HepG2 (cell line): Measurements from ENCODE around the gene HDAC3. TPM values are rescaled to one million over a fixed set of nuclear protein-coding genes. Genes with fewer than 3 reads are reported as not detected.

Experiments
- ATF7 ChIP-seq, 2 experiments: fragments of 450-650 bp in 1 of 2; sonication (generic) in 1 of 2; formaldehyde crosslinking in 1 of 2; IDR thresholded peaks; 2 replicates each; pipeline versions ENCODE4 v1.4.0 to v1.6.1; 2016 to 2020; ENCODE audit warnings: antibody characterized with exemption in 1 of 2, mild to moderate bottlenecking in 1 of 2, missing genetic modification reagents in 1 of 2
- CSRNP1 ChIP-seq: sonication (generic); formaldehyde crosslinking; IDR thresholded peaks from 2 replicates; pipeline ENCODE4 v1.8.1; 2023; ENCODE audit warnings: mild to moderate bottlenecking, missing genetic modification reagents
- FOSL1 ChIP-seq: sonication (generic); formaldehyde crosslinking; IDR thresholded peaks from 2 replicates; pipeline ENCODE4 v1.9.0; 2021; ENCODE audit warnings: missing genetic modification reagents, borderline replicate concordance
- FUBP1 ChIP-seq: sonication (generic); formaldehyde crosslinking; IDR thresholded peaks from 2 replicates; pipeline ENCODE4 v1.5.1; 2020; ENCODE audit warnings: missing genetic modification reagents, mild to moderate bottlenecking, borderline replicate concordance
- GABPB1 ChIP-seq: IDR thresholded peaks from 2 replicates; pipeline ENCODE4 v1.6.1; 2016; ENCODE audit warnings: mild to moderate bottlenecking, missing genetic modification reagents, moderate library complexity, missing compliant biosample characterization
- HHEX ChIP-seq: IDR thresholded peaks from 2 replicates; pipeline ENCODE4 v1.6.1; 2016; ENCODE audit warnings: control low read depth
- KDM4B ChIP-seq: sonication (generic); formaldehyde crosslinking; IDR thresholded peaks from 2 replicates; pipeline ENCODE4 v1.4.0; 2020; ENCODE audit warnings: missing genetic modification reagents
- KLF11 ChIP-seq: IDR thresholded peaks from 2 replicates; pipeline ENCODE4 v1.6.1; 2016; ENCODE audit warnings: missing compliant biosample characterization
- KMT2B ChIP-seq: IDR thresholded peaks from 2 replicates; pipeline ENCODE4 v1.6.1; 2016; ENCODE audit warnings: missing genetic modification reagents, missing compliant biosample characterization
- MAX ChIP-seq: IDR thresholded peaks from 2 replicates; pipeline ENCODE4 v1.6.1; 2012; ENCODE audit warnings: inconsistent platforms
- NFE2 ChIP-seq: sonication (generic); formaldehyde crosslinking; IDR thresholded peaks from 2 replicates; pipeline ENCODE4 v1.4.0; 2020; ENCODE audit warnings: missing genetic modification reagents
- NPAS2 ChIP-seq: sonication (generic); formaldehyde crosslinking; IDR thresholded peaks from 2 replicates; pipeline ENCODE4 v1.8.0; 2022; ENCODE audit warnings: mild to moderate bottlenecking, missing genetic modification reagents, borderline replicate concordance
- PLRG1 ChIP-seq: fragments of 450-650 bp; conservative IDR thresholded peaks from 2 replicates; pipeline ENCODE4 v1.6.1; 2016
- PRPF4 ChIP-seq: fragments of 200-400 bp; formaldehyde crosslinking; IDR thresholded peaks from 2 replicates; pipeline ENCODE4 v1.6.1; 2016; ENCODE audit warnings: low read length, low read depth; ENCODE audit not compliant: poor library complexity, severe bottlenecking
- RBFOX2 ChIP-seq: fragments of 200-400 bp; formaldehyde crosslinking; IDR thresholded peaks from 2 replicates; pipeline ENCODE4 v1.6.1; 2017; ENCODE audit warnings: low read depth, mild to moderate bottlenecking, low read length
- TGIF2 ChIP-seq: IDR thresholded peaks from 2 replicates; pipeline ENCODE4 v1.6.1; 2016; ENCODE audit warnings: control low read depth, missing compliant biosample characterization
- ZBTB39 ChIP-seq: sonication (generic); formaldehyde crosslinking; IDR thresholded peaks from 2 replicates; pipeline ENCODE4 v1.5.0; 2020; ENCODE audit warnings: missing genetic modification reagents
- ZNF556 ChIP-seq: sonication (generic); formaldehyde crosslinking; IDR thresholded peaks from 2 replicates; pipeline ENCODE4 v1.4.0; 2020; ENCODE audit warnings: mild to moderate bottlenecking, missing genetic modification reagents, borderline replicate concordance
- ZNF597 ChIP-seq: sonication (generic); formaldehyde crosslinking; IDR thresholded peaks from 2 replicates; pipeline ENCODE4 v1.5.0; 2020; ENCODE audit warnings: missing genetic modification reagents
- ZNF747 ChIP-seq: sonication (generic); formaldehyde crosslinking; IDR thresholded peaks from 2 replicates; pipeline ENCODE4 v1.8.1; 2023; ENCODE audit warnings: missing genetic modification reagents, mild to moderate bottlenecking, borderline replicate concordance
- ZNF768 ChIP-seq: sonication (generic); formaldehyde crosslinking; IDR thresholded peaks from 2 replicates; pipeline ENCODE4 v1.4.0; 2020; ENCODE audit warnings: missing genetic modification reagents
- ZNF784 ChIP-seq: sonication (generic); formaldehyde crosslinking; IDR thresholded peaks from 2 replicates; pipeline ENCODE4 v1.5.1; 2020; ENCODE audit warnings: missing genetic modification reagents, mild to moderate bottlenecking, borderline replicate concordance
- polyA plus RNA-seq, 8 experiments: library from polyadenylated mRNA; depleted of rRNA in 3 of 8; stranded (reverse) in 7 of 8; unstranded in 1 of 8; fragments of >200 nt; fragmentation: Illumina TruSeq in 4 of 8; extraction: Trizol in 4 of 8; gene quantifications; 2 replicates each; pipeline versions ENCODE4 v1.2.1 to v1.2.3, GENCODE V29; 2011 to 2016; ENCODE audit warnings: low read depth in 4 of 8, missing spikeins in 1 of 8, mixed read lengths in 1 of 8; ENCODE audit not compliant: insufficient read depth in 1 of 8
- total RNA-seq, 5 experiments: library from RNA; depleted of rRNA; stranded (reverse); fragments of >200 nt; fragmentation: Illumina TruSeq; extraction: Trizol; gene quantifications; 2 replicates each; pipeline ENCODE4 v1.2.3, GENCODE V29; 2016; ENCODE audit warnings: low read depth in 1 of 5

Gene HDAC3
- total and polyA plus RNA-seq, 2 of the 13 experiments (the other 11 are each of a cell fraction or from before 2014, with no cell fraction given) = 84.0 to 94.1 TPM

- TF ChIP-seq FUBP1 (CRISPR knock-in tag) (no peak), ZNF597 (no peak), KMT2B (CRISPR knock-in tag) (0 out of 2 replicates have a peak, but pooled peaks have one; percentile 25), TGIF2 (no peak), CSRNP1 (CRISPR knock-in tag) (no peak), KLF11 (no peak), MAX (no peak; the same call in 1 of the 2 replicates), NFE2 (CRISPR knock-in tag) (no peak), PRPF4 (no peak), ZNF556 (CRISPR knock-in tag) (no peak), NPAS2 (CRISPR knock-in tag) (no peak), PLRG1 (no peak), ZNF784 (CRISPR knock-in tag) (0 out of 2 replicates have a peak, but pooled peaks have one; percentile 48), ZNF768 (CRISPR knock-in tag) (peak; percentile 57), HHEX (CRISPR knock-in tag) (no peak), ZNF747 (CRISPR knock-in tag) (peak; percentile 41; the same call in 1 of the 2 replicates), KDM4B (CRISPR knock-in tag) (no peak; the same call in 1 of the 2 replicates), GABPB1 (CRISPR knock-in tag) (peak; percentile 76), ZBTB39 (CRISPR knock-in tag) (no peak), ATF7 (IDR thresholded peaks at IDR 0.05) (no peak), ATF7 (CRISPR knock-in tag; IDR thresholded peaks at IDR 0.05) (peak; percentile 17; the same call in 1 of the 2 replicates), FOSL1 (CRISPR knock-in tag) (no peak), RBFOX2 (no peak)
These were observed 596 bp upstream of the HDAC3 start (continued) for GRCh38 chr5:141637123-141637766.
